Endothelial cell of umbilical vein (primary cell): Measurements from ENCODE around the gene SCLT1. TPM values are rescaled to one million over a fixed set of nuclear protein-coding genes. Genes with fewer than 3 reads are reported as not detected.
"Not testable (repeated sequence)": the region's sequence is repeated elsewhere in the genome, so short reads cannot be mapped to it uniquely, and the experiment has no call there.

ENCODE experiments used
- BruUV-seq: library from RNA; stranded (reverse); fragments of 400-500 nt; replicated peaks from 2 replicates; lab custom pipeline; 2021; lab: Mats Ljungman, UMichigan
- CTCF ChIA-PET: fragments of 300-600, 350-600 bp; sonication (Branson Sonifier 250); formaldehyde crosslinking; loops from one replicate; lab custom pipeline; 2021; ENCODE audit warnings: antibody characterized with exemption, inconsistent platforms; lab: Charles Lee
- POLR2A ChIA-PET: fragments of 300-600, 350-600 bp; sonication (Branson Sonifier 250); formaldehyde crosslinking; loops from one replicate; lab custom pipeline; 2021; ENCODE audit warnings: antibody characterized with exemption, inconsistent platforms; lab: Charles Lee
- DNase-seq: peaks from one replicate; pipeline ENCODE4 v3.0.0-alpha.2; 2011; ENCODE audit warnings: low read depth, low spot score
- FAIRE-seq: peaks from 2 replicates; lab custom pipeline; 2011; peaks lifted over from hg19 to GRCh38; lab: Jason Lieb, UNC
- H2AFZ ChIP-seq: 2 replicates; pipeline ENCODE4 v1.6.0; 2012; ENCODE audit warnings: low read depth, low read length, control low read depth, inconsistent platforms
- H3K27ac ChIP-seq: 2 replicates; pipeline ENCODE4 v1.5.1; 2011; ENCODE audit warnings: low read depth, mild to moderate bottlenecking, control low read depth, low read length, moderate library complexity; ENCODE audit not compliant: insufficient read depth
- H3K27me3 ChIP-seq, 2 experiments: 2 replicates each; pipeline versions ENCODE4 v1.6.0 to v1.6.1; 2011; ENCODE audit warnings: low read length in 2 of 2, mixed read lengths in 1 of 2; ENCODE audit not compliant: control insufficient read depth in 2 of 2, insufficient read depth in 2 of 2
- H3K36me3 ChIP-seq, 2 experiments: 2 replicates in 1 of 2; 3 replicates in 1 of 2; pipeline ENCODE4 v1.5.1; 2011; ENCODE audit warnings: low read length in 2 of 2, mild to moderate bottlenecking in 1 of 2, moderate library complexity in 1 of 2; ENCODE audit not compliant: control insufficient read depth in 2 of 2, insufficient read depth in 2 of 2; ENCODE audit errors: extremely low read depth in 1 of 2
- H3K4me1 ChIP-seq: 3 replicates; pipeline ENCODE4 v1.5.1; 2011; ENCODE audit warnings: mild to moderate bottlenecking, low read length; ENCODE audit not compliant: control insufficient read depth, insufficient read depth; ENCODE audit errors: extremely low read depth
- H3K4me2 ChIP-seq: 2 replicates; pipeline ENCODE4 v1.6.1; 2011; ENCODE audit warnings: low read length, control low read depth, mixed read lengths; ENCODE audit not compliant: insufficient read depth
- H3K4me3 ChIP-seq, 3 experiments: fragments of 200-600 bp in 1 of 3; sonication (generic), shearing (Covaris generic) in 1 of 3; replicated peaks in 1 of 3; 2 replicates each; pipeline ENCODE4 v1.5.1; 2011 to 2016; ENCODE audit warnings: control low read depth in 3 of 3, low read length in 3 of 3, mild to moderate bottlenecking in 2 of 3, inconsistent platforms in 1 of 3, low read depth in 1 of 3, moderate library complexity in 1 of 3; ENCODE audit not compliant: insufficient read depth in 1 of 3
- H3K79me2 ChIP-seq: 2 replicates; pipeline ENCODE4 v1.6.0; 2012; ENCODE audit warnings: low read length, inconsistent platforms; ENCODE audit not compliant: control insufficient read depth, insufficient read depth
- H3K9ac ChIP-seq: replicated peaks from 2 replicates; pipeline ENCODE3; 2011; ENCODE audit warnings: low read length, control low read depth; ENCODE audit not compliant: insufficient read depth; ENCODE audit errors: extremely low read depth
- H3K9me1 ChIP-seq: replicated peaks from 3 replicates; pipeline ENCODE4 v1.6.0; 2011; ENCODE audit warnings: mild to moderate bottlenecking, low read length; ENCODE audit not compliant: control insufficient read depth, insufficient read depth; ENCODE audit errors: extremely low read depth
- H3K9me3 ChIP-seq: replicated peaks from 2 replicates; pipeline ENCODE4 v1.5.1; 2012; ENCODE audit warnings: low read length, inconsistent platforms; ENCODE audit not compliant: control insufficient read depth, insufficient read depth
- H4K20me1 ChIP-seq: replicated peaks from 2 replicates; pipeline ENCODE3; 2011; ENCODE audit warnings: mild to moderate bottlenecking, low read length; ENCODE audit not compliant: control insufficient read depth, insufficient read depth; ENCODE audit errors: extremely low read depth
- EZH2 ChIP-seq: IDR thresholded peaks from 2 replicates; pipeline ENCODE4 v1.6.1; 2012; ENCODE audit warnings: borderline replicate concordance, low read depth, mild to moderate bottlenecking, moderate library complexity, low read length, inconsistent platforms; ENCODE audit not compliant: severe bottlenecking
- FOS ChIP-seq: IDR thresholded peaks from 2 replicates; pipeline ENCODE4 v1.6.1; 2011; ENCODE audit warnings: mild to moderate bottlenecking, low read length, moderate library complexity, borderline replicate concordance; ENCODE audit not compliant: insufficient read depth
- GATA2 ChIP-seq: IDR thresholded peaks from 2 replicates; pipeline ENCODE4 v1.7.0; 2011; ENCODE audit warnings: low read depth, mild to moderate bottlenecking, moderate library complexity, mixed read lengths, low read length; ENCODE audit not compliant: insufficient read length, insufficient read depth
- JUN ChIP-seq: IDR thresholded peaks from 2 replicates; pipeline ENCODE4 v1.6.1; 2011; ENCODE audit warnings: borderline replicate concordance, low read depth; ENCODE audit not compliant: insufficient read length, insufficient read depth
- MYC ChIP-seq: IDR thresholded peaks from one replicate; pipeline ENCODE4 v1.6.1; 2011; ENCODE audit warnings: mild to moderate bottlenecking, low read depth, low read length
- POLR2A ChIP-seq: IDR thresholded peaks from 2 replicates; pipeline ENCODE4 v1.6.1; 2012; ENCODE audit warnings: low read depth, mild to moderate bottlenecking, control low read depth, low read length
- POLR2AphosphoS5 ChIP-seq: IDR thresholded peaks from 2 replicates; pipeline ENCODE4 v1.6.1; 2012; ENCODE audit warnings: low read depth, mild to moderate bottlenecking, control low read depth, low read length, moderate library complexity; ENCODE audit not compliant: insufficient read depth
- dilution Hi-C: fragments of 300-500 bp; cut with MboI; formaldehyde crosslinking; loops from one replicate; pipeline ENCODE4 v1.15.0; 2019; ENCODE audit warnings: low sequenced_read_pairs; ENCODE audit not compliant: extremely low pct_ligation_motif_present
- intact Hi-C: fragments of 100-400 bp; cut with micrococcal nuclease; formaldehyde crosslinking; loops from one replicate; pipeline ENCODE4 v1.10.0; 2022
- polyA plus RNA-seq, 4 experiments: library from polyadenylated mRNA; depleted of rRNA in 3 of 4; stranded (reverse) in 3 of 4; unstranded in 1 of 4; fragments of >200 nt; gene quantifications; 2 replicates each; pipeline versions ENCODE4 v1.2.1 to v1.2.3, GENCODE V29; 2011 to 2012; ENCODE audit warnings: missing spikeins in 1 of 4
- total RNA-seq: library from RNA; stranded (reverse); gene quantifications from 2 replicates; pipeline ENCODE4 v1.2.3, GENCODE V29; 2021
- TF ChIP-seq, protein P1 (sequence below): IDR thresholded peaks from 2 replicates; pipeline ENCODE4 v1.6.1; 2011; ENCODE audit not compliant: insufficient read depth, insufficient read length
- TF ChIP-seq, protein P2 (sequence below), 2 donors: IDR thresholded peaks; 1 replicate in 1 of 2; 2 replicates in 1 of 2; pipeline ENCODE4 v1.5.1; 2011; ENCODE audit warnings: low read length in 2 of 2, mild to moderate bottlenecking in 2 of 2, moderate library complexity in 2 of 2, control low read depth in 1 of 2, inconsistent platforms in 1 of 2, low read depth in 1 of 2; ENCODE audit not compliant: insufficient read depth in 1 of 2; ENCODE audit errors: extremely low read depth in 1 of 2

The SCLT1 gene
- total and polyA plus RNA-seq, 2 donors (not counting 3 experiments of a cell fraction or from before 2014, with no cell fraction given): 3.2 to 14.0 TPM

DNA sequence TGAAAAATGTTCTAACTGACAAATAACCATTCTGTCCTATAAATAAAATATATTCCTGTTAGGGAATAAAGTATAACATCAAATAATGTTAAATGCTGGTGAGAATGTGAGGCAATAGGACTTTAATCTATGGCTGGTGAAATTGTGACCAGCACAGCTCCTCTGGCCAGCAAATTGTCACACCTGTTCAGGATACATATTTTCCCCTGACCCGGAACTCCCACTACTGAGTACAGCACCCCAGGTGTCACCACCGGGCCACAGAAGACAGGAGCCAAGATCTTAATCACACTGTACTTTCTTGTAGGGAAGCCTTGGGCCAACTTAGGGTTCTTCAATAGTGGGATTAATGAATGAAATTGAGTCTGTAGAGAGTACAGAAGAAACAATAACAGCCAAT lies 35.8 kb upstream of the SCLT1 start:
- TF ChIP-seq, protein P1, sequence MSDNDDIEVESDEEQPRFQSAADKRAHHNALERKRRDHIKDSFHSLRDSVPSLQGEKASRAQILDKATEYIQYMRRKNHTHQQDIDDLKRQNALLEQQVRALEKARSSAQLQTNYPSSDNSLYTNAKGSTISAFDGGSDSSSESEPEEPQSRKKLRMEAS: no peak
- TF ChIP-seq EZH2: no peak
- TF ChIP-seq, protein P2, sequence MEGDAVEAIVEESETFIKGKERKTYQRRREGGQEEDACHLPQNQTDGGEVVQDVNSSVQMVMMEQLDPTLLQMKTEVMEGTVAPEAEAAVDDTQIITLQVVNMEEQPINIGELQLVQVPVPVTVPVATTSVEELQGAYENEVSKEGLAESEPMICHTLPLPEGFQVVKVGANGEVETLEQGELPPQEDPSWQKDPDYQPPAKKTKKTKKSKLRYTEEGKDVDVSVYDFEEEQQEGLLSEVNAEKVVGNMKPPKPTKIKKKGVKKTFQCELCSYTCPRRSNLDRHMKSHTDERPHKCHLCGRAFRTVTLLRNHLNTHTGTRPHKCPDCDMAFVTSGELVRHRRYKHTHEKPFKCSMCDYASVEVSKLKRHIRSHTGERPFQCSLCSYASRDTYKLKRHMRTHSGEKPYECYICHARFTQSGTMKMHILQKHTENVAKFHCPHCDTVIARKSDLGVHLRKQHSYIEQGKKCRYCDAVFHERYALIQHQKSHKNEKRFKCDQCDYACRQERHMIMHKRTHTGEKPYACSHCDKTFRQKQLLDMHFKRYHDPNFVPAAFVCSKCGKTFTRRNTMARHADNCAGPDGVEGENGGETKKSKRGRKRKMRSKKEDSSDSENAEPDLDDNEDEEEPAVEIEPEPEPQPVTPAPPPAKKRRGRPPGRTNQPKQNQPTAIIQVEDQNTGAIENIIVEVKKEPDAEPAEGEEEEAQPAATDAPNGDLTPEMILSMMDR (IDR thresholded peaks at IDR 0.05; ENCODE audit: extremely low read depth in 1 of 2, insufficient read depth in 1 of 2, low read depth in 1 of 2, low read length in 2 of 2): no peak
- TF ChIP-seq GATA2: no peak
- no peak for TF ChIP-seq JUN
- TF ChIP-seq FOS: no peak
- TF ChIP-seq MYC: no peak
- TF ChIP-seq POLR2A: no peak
- no peak for TF ChIP-seq POLR2AphosphoS5
- Histone ChIP-seq H3K36me3 (no peaks in the 10 kb centered on the region), H3K4me2 (no peak overlapping the region), H3K4me3 (no peak overlapping the region), H4K20me1 (no peaks in the 10 kb centered on the region), H3K79me2 (no peaks in the 10 kb centered on the region), H3K27me3 (no peaks in the 10 kb centered on the region), H2AFZ (no peak overlapping the region), H3K9me3 (no peaks in the 10 kb centered on the region), H3K4me1 (no peaks in the 10 kb centered on the region), H3K27ac (no peak overlapping the region), H3K9me1 (no peaks in the 10 kb centered on the region), H3K9ac (no peak overlapping the region)
- no TSS peak for BruUV-seq
- POLR2A ChIA-PET: no interaction called here
- FAIRE-seq: no peak
- dilution Hi-C loops: no loop called here
- DNase-seq: no peak
- intact Hi-C loops: no loop called here
- CTCF ChIA-PET: no interaction called here

DNA sequence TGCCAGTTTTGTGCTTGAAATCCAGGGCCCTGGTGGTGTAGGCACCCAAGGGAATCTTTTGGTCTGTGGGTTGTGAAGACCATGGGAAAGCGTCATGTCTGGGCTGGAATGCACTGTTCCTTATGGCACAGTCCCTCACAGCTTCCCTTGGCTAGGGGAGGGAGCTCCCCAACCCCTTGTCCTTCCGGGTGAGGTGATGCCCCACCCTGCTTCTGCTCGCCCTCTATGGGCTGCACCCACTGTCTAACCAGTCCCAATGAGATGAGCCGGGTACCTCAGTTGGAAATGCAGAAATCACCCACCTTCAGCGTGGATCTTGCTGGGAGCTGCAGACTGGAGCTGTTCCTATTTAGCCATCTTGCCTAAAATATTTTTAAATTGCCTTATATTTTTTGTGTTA lies 33.3 kb upstream of the SCLT1 start:
- H3K4me2 ChIP-seq, H2AFZ ChIP-seq, FAIRE-seq, H3K4me1 ChIP-seq, H3K9ac ChIP-seq, H3K9me1 ChIP-seq, DNase-seq, H3K36me3 ChIP-seq, dilution Hi-C loops, H3K79me2 ChIP-seq, H3K9me3 ChIP-seq, H3K27ac ChIP-seq, H3K4me3 ChIP-seq, BruUV-seq, POLR2A ChIA-PET, H3K27me3 ChIP-seq, H4K20me1 ChIP-seq: not testable (repeated sequence)
- CTCF ChIA-PET: interaction anchor here (1.3 kb wide), 1 partner anchor 9 kb away, joined by 3 read pairs; no protein-coding TSS in a partner anchor
- intact Hi-C loops: loop anchor here (2.0 kb wide), 1 partner anchor 26 kb away; no protein-coding TSS in a partner anchor
